KMS-11 (cell line): ENCODE results near the gene KLK10.

Experiments
- H2AFZ ChIP-seq: fragments of 200-600 bp; sonication (generic); 2 replicates; pipeline ENCODE4 v1.6.1; 2016; ENCODE audit warnings: antibody characterized with exemption, mixed run types, low read depth
- H3K27ac ChIP-seq: fragments of 200-600 bp; sonication (generic); 2 replicates; pipeline ENCODE4 v1.6.1; 2016; ENCODE audit warnings: mild to moderate bottlenecking, mixed run types
- H3K27me3 ChIP-seq: fragments of 200-600 bp; sonication (generic); 2 replicates; pipeline ENCODE4 v1.6.1; 2017; ENCODE audit warnings: mild to moderate bottlenecking, low read depth, mixed run types, moderate library complexity; ENCODE audit not compliant: insufficient read depth
- H3K36me3 ChIP-seq: fragments of 200-600 bp; sonication (generic); 2 replicates; pipeline ENCODE4 v1.6.1; 2017; ENCODE audit warnings: mild to moderate bottlenecking, mixed run types; ENCODE audit not compliant: insufficient read depth
- H3K4me1 ChIP-seq: fragments of 200-600 bp; sonication (generic); 2 replicates; pipeline ENCODE4 v1.6.1; 2016; ENCODE audit warnings: mild to moderate bottlenecking, low read depth, mixed run types; ENCODE audit not compliant: poor library complexity, severe bottlenecking
- H3K4me2 ChIP-seq: fragments of 200-600 bp; sonication (generic); 2 replicates; pipeline ENCODE4 v1.7.0; 2016; ENCODE audit warnings: mild to moderate bottlenecking, mixed run types
- H3K4me3 ChIP-seq: fragments of 200-600 bp; sonication (generic); IDR thresholded peaks from 2 replicates; pipeline ENCODE4 v1.6.1; 2017; ENCODE audit warnings: low read depth, low read length, mixed read lengths; ENCODE audit not compliant: insufficient read depth
- H3K79me2 ChIP-seq: fragments of 200-600 bp; sonication (generic); 2 replicates; pipeline ENCODE4 v1.6.1; 2016; ENCODE audit warnings: low read depth, mixed run types; ENCODE audit not compliant: insufficient read depth
- H3K9ac ChIP-seq: fragments of 200-600 bp; sonication (generic); 2 replicates; pipeline ENCODE4 v1.6.1; 2016; ENCODE audit warnings: mild to moderate bottlenecking, mixed run types
- H4K20me1 ChIP-seq: fragments of 200-600 bp; sonication (generic); 2 replicates; pipeline ENCODE4 v1.6.1; 2016; ENCODE audit warnings: mild to moderate bottlenecking, mixed run types; ENCODE audit not compliant: insufficient read depth
- TF ChIP-seq, protein P1 (sequence below): fragments of 200-600 bp; sonication (generic); conservative IDR thresholded peaks from 2 replicates; pipeline ENCODE4 v1.6.1; 2017; ENCODE audit warnings: low read depth, mild to moderate bottlenecking, antibody characterized with exemption, low read length, moderate library complexity, mixed read lengths

KLK10 gene

GRCh38 chr19:51024924-51025323 is 5.4 kb upstream of the KLK10 start:
- Histone ChIP-seq H3K27ac (no peak overlapping the region), H3K79me2 (no peaks in the 10 kb centered on the region), H3K9ac (no peak overlapping the region), H3K4me3 (no peak overlapping the region), H3K4me2 (no peak overlapping the region), H2AFZ (no peak overlapping the region), H3K4me1 (no peaks in the 10 kb centered on the region), H3K27me3 (peaks cover 2% of the 10 kb centered on the region; the same call in 1 of the 2 replicates), H3K36me3 (no peaks in the 10 kb centered on the region), H4K20me1 (no peaks in the 10 kb centered on the region)
- TF ChIP-seq, protein P1, sequence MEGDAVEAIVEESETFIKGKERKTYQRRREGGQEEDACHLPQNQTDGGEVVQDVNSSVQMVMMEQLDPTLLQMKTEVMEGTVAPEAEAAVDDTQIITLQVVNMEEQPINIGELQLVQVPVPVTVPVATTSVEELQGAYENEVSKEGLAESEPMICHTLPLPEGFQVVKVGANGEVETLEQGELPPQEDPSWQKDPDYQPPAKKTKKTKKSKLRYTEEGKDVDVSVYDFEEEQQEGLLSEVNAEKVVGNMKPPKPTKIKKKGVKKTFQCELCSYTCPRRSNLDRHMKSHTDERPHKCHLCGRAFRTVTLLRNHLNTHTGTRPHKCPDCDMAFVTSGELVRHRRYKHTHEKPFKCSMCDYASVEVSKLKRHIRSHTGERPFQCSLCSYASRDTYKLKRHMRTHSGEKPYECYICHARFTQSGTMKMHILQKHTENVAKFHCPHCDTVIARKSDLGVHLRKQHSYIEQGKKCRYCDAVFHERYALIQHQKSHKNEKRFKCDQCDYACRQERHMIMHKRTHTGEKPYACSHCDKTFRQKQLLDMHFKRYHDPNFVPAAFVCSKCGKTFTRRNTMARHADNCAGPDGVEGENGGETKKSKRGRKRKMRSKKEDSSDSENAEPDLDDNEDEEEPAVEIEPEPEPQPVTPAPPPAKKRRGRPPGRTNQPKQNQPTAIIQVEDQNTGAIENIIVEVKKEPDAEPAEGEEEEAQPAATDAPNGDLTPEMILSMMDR = no peak

DNA sequence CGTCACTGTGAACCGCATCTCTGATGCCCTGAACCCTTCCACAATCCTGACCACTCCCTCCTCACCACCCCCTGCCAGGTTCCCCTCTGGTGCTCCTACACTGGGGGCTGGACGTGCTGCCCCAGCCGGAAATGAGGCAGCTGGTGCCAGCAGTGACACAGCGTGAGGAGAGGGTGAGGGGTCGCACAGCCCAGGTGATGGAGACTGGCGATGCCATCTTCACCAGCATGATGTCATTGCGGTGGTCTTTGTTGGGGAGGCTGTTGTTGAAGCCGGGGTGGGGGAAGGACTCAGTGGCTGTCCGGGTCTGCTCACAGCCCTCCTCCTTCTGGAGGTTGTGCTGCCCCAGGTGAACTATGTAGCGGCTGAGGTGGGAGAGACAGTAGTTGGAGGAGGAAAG is 4.4 kb upstream of the KLK10 start:
- H3K4me1 ChIP-seq = no peaks in the 10 kb centered on the region

DNA sequence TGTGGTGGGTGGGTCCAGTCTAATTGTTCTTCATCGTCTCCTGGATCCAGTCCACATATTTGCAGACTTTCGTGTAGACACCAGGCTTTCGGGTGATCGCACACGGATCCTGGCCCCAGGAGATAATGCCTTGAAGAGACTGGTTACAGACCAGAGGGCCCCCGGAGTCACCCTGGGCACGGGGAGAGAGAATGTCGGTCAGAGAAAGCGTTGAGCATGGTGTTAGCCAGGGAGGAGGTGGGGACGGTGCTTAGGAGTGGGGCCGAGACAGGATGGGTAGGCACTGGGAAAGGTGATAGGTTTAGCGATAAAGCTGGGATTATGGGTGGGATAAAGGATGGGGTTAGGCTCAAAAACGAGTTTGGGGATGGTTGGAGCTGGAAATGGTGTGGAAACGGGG is 3.0 kb upstream of the KLK10 start:
- H4K20me1 ChIP-seq = no peaks in the 10 kb centered on the region
- H2AFZ ChIP-seq = no peak overlapping the region
- peaks cover 2% of the 10 kb centered on the region; the same call in 1 of the 2 replicates for H3K27me3 ChIP-seq
- H3K27ac ChIP-seq = no peak overlapping the region
- no peaks in the 10 kb centered on the region for H3K4me1 ChIP-seq
- no peak overlapping the region for H3K9ac ChIP-seq
- no peaks in the 10 kb centered on the region for H3K36me3 ChIP-seq
- TF ChIP-seq, protein P1 = no peak
- no peaks in the 10 kb centered on the region for H3K79me2 ChIP-seq
- H3K4me2 ChIP-seq = no peak overlapping the region
- H3K4me3 ChIP-seq = no peak overlapping the region

More for the DNA sequence above, 4.4 kb upstream of the KLK10 start:
- H3K27me3 ChIP-seq = peaks cover 2% of the 10 kb centered on the region; the same call in 1 of the 2 replicates
- no peak overlapping the region for H3K4me2 ChIP-seq
- H3K4me3 ChIP-seq = no peak overlapping the region
- H3K79me2 ChIP-seq = no peaks in the 10 kb centered on the region
- H3K36me3 ChIP-seq = no peaks in the 10 kb centered on the region
- H4K20me1 ChIP-seq = no peaks in the 10 kb centered on the region
- no peak overlapping the region for H3K9ac ChIP-seq
- no peak overlapping the region for H3K27ac ChIP-seq
- no peak overlapping the region for H2AFZ ChIP-seq
- TF ChIP-seq, protein P1 = no peak

- TF ChIP-seq, protein P1 = peak; percentile 45; the same call in 1 of the 2 replicates
- Histone ChIP-seq H3K27ac (no peak overlapping the region), H2AFZ (no peak overlapping the region), H4K20me1 (no peaks in the 10 kb centered on the region), H3K27me3 (peaks cover 2% of the 10 kb centered on the region; the same call in 1 of the 2 replicates), H3K4me3 (no peak overlapping the region), H3K9ac (no peak overlapping the region), H3K79me2 (no peaks in the 10 kb centered on the region), H3K4me2 (no peak overlapping the region), H3K4me1 (no peaks in the 10 kb centered on the region), H3K36me3 (no peaks in the 10 kb centered on the region)
Measured at GRCh38 chr19:51020988-51021651, 1.6 kb upstream of the KLK10 start.
